Ramos (cell line): Measurements from ENCODE around the gene GTF2H2C.
"Not testable (repeated sequence)": the region's sequence is repeated elsewhere in the genome, so short reads cannot be mapped to it uniquely, and the experiment has no call there.

Experiments used
- in situ Hi-C: fragments of 300-500 bp; cut with MboI; formaldehyde crosslinking; loops from one replicate; pipeline ENCODE4 v1.14.3; 2022; ENCODE audit warnings: low sequenced_read_pairs; ENCODE audit not compliant: unreplicated experiment

Gene GTF2H2C

DNA sequence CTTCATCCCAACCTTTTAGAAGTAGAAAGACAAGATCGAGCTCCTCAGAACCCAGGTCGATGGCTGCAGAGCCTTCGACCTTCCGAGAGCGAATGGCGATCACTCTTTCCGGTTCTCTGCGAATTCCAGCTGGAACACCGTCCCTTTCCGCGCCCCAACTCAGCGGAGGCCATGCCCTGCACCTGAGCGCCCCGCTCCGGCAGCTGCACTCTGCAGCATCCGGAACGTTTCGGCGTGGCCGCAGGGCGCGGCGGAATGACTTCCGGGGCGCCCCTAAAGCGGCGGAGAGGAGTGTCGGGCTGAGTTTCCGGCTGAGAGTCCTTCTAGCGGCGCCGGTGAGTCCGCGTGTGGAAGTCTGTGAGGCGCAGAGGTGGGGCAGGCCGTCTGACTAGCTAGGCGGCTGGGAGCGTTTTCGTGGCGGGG is at the start of gene GTF2H2C:
Gene GTF2H2C, plus strand, starts transcription at position 284 of the 423 bp plus-strand sequence. CDS start 4,942 bp downstream, outside the sequence.
- in situ Hi-C loops: not testable (repeated sequence)

DNA sequence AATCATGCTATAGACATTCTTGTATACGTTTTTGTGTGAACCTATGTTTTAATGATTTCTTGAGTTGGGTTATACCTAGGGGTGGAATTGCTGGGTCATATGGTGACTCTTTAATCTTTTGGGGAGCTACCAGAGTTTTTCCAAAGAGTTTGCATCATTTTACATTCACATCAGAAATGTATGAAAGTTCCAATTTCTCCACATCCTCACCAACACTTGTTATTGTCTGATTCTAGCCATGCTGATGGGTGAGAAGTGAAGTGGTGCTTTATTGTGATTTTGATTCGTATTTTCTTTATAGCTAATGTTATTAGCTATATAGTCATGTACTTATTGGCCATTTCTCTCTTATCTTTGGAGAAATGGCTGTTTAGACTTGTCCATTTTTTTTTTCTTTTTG is 49.3 kb upstream of the GTF2H2C start:
- in situ Hi-C loops: loop anchor here (25.0 kb wide), 1 partner anchor 1502 kb away; no protein-coding TSS in a partner anchor

GRCh38 chr5:69512740-69513260 is 47.2 kb upstream of the GTF2H2C start:
- in situ Hi-C loops: loop anchor here (25.0 kb wide), 1 partner anchor 1500 kb away; no protein-coding TSS in a partner anchor

DNA sequence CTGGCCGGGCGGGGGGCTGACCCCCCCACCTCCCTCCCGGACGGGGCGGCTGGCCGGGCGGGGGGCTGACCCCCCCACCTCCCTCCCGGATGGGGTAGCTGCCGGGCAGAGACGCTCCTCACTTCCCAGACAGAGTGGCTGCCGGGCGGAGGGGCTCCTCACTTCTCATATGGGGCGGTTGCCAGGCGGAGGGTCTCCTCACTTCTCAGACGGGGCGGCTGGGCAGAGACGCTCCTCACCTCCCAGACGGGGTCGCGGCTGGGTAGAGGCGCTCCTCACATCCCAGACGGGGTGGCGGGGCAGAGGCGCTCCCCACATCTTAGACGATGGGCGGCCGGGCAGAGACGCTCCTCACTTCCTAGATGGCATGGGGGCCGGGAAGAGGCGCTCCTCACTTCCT is 44.4 kb upstream of the GTF2H2C start:
- in situ Hi-C loops: loop anchor here (25.0 kb wide), 1 partner anchor 1497 kb away; no protein-coding TSS in a partner anchor

DNA sequence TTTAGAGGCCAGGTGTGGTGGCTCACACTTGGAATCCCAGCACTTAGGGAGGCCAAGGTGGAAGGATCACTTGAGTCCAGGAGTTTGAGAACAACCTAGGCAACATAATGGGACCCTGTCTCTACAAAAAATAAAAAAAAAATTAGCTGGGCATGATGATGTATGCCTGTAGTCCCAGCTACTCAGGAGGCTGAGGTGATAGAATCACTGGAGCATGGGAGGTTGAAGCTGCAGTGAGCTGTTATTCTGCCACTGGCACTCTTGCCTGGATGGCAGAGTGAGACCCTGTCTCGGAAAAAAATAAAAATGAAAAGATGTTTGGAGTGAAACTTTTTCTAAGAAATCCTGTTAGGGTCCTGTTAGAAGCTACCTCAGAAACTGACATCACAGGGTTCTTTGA is 43.2 kb upstream of the GTF2H2C start:
- in situ Hi-C loops: loop anchor here (25.0 kb wide), 1 partner anchor 1496 kb away; no protein-coding TSS in a partner anchor

GRCh38 chr5:69517763-69518212 is 42.2 kb upstream of the GTF2H2C start:
- in situ Hi-C loops: loop anchor here (25.0 kb wide), 1 partner anchor 1495 kb away; no protein-coding TSS in a partner anchor

DNA sequence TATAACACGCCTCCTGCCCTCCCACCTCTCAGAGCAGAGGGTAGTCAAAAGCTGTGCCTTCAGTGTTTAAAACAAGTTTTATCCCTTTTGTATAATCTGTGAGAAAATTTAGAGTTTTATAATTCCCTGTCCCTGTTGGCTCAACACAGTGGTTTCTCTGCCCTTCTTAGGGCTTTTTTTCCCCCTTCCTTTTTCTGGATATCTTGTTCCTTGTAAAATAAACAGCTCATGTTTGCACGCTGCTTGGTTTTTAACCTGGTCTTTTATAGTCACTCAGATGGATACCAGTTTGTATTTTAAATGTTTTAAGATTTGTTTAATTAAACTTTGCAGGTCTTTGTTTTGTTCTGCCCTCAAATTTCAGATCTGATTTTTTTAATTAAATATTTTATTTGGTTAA is 40.7 kb upstream of the GTF2H2C start:
- in situ Hi-C loops: loop anchor here (25.0 kb wide), 1 partner anchor 1493 kb away; no protein-coding TSS in a partner anchor

DNA sequence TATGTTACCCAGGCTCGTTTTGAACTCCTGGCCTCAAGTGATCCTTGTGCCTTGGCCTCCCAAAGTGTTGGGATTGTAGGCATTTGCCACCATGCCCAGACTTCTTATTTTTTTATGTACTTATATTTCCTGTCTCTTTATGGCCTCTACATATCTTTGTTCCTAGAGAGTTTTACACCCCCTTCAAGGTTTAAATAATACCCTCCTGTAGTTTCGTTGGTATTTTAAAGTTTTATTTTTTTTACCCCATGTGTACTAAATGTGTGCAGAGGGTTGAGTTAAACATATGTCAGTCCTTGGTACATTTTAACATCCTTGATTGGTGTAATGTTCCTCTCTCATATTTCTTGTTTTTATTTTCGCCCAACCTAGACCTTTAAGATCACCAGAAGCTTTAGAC is 38.0 kb upstream of the GTF2H2C start:
- in situ Hi-C loops: loop anchor here (25.0 kb wide), 1 partner anchor 1490 kb away; no protein-coding TSS in a partner anchor

GRCh38 chr5:69525490-69525889 is 34.5 kb upstream of the GTF2H2C start:
- in situ Hi-C loops: no loop called here

DNA sequence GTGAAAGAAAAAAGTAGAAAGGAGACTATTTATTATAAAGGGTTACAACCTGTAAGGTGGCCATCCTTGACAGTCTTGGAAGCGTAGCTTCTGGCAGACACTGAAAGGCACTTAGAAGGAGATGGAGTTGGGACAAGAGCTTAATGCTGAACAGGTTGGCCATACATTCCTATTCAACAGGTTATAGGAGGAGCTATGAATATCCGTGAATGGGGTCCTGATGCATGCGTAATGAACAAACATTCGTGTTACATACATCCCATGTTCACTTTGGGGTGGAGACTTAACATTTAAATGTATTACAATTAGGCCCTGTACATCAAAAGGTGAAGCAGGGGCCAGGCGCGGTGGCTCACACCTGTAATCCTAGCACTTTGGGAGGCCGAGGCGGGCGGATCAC is 33.3 kb upstream of the GTF2H2C start:
- in situ Hi-C loops: no loop called here

- in situ Hi-C loops: no loop called here
These were observed 32.7 kb upstream of the GTF2H2C start for GRCh38 chr5:69527128-69527770.

GRCh38 chr5:69528035-69528434 is 32.0 kb upstream of the GTF2H2C start:
- in situ Hi-C loops: no loop called here

- in situ Hi-C loops: no loop called here
These were observed 31.4 kb upstream of the GTF2H2C start for GRCh38 chr5:69528609-69529008.

DNA sequence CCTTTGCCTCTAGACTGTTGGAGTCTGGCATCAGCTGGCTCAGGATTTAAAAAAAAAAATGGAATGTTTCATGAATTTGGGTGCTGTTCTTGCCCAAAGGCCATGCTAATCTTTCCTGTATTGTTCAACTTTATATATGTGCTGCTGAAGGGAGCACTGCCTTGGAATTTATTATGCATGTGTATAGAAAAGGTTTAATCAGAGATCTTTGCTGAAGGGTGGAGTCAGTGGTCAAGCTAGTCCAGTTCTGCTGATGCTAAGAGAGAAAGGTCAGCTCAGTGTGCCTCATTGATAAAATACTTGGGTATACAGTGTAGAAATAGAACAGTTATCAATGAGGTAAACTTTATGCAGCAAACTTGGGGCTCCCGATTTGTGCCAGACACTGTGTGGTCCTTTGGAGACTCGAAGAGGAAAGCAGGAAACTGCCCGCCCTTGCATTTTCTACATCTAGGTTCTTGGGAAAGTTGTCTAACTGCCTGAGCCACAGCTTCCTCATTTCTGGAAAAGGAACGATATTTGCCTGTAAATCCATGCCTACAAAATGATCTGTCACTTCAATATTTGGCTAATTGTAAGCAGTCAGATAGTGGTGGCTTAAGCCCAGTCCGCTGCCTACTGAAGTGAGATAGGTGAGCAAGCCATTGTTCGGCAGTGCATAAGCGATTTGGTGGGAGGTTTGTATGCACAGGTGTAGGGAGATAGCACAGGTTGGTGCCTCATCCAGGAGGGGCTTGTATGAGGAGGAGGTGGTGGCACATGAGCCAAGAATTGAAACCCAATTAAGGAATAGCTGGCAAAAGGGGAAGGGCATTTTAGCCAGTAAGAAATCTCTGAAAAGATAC is 29.2 kb upstream of the GTF2H2C start:
- in situ Hi-C loops: no loop called here

GRCh38 chr5:69531406-69531801 is 28.6 kb upstream of the GTF2H2C start:
- in situ Hi-C loops: no loop called here

DNA sequence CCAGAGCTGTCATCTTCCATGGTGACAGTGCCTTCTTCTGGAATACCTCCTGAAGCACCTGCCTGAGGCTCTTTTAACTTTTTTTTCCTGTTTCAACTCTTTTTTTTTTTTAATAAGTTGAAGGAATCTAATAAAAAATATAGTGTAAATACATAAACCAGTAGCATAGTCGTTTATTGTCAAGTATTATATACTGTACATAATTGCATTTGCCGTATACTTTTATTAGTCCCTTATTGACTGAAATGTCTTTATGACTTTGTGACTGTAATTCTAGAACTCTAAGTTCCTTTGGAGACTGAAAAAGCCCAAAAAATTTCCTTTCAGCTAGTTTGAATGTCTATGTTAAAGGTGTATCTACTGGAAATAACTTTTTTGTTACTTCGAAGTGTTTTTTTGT is 22.1 kb upstream of the GTF2H2C start:
- in situ Hi-C loops: not testable (repeated sequence)

- in situ Hi-C loops: not testable (repeated sequence)
These were observed 21.3 kb upstream of the GTF2H2C start for GRCh38 chr5:69538735-69539134.

GRCh38 chr5:69541347-69541746 is 18.6 kb upstream of the GTF2H2C start:
- in situ Hi-C loops: not testable (repeated sequence)

DNA sequence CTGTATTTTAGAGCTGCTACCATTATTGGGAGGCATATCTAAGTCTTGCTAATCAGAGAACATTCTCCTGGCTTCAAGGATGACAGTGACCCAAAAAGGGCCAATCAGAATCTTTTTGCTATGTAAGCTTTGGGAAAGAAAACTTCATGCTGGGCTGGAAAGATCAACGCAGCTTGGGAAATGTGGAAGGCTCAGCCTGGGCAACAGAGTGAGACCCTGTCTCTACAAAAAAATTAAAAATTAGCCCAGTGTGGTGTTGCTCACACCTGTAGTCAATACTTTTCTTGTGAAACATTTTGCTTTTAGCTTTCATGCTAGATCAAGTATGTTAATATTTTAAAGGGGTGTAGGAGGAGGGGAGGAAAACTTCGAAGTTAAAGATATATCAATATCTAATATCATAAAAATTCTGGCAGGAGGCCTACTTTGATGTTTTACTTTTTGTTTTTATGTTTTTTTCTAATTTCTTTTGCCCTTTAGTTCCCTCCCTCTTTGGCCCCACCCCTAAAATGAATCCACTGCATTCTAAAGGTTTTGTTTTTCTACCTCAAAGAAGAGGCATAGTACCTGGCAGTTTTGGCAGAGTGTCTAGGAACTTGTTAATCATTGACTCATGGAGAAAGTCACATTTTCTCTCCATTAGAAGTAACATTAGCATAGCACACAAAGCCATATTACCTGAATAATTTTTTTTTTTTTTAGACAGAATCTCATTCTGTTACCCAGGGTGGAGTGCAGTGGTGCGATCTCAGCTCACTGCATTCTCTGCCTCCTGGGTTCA is 17.0 kb upstream of the GTF2H2C start:
- in situ Hi-C loops: not testable (repeated sequence)

- in situ Hi-C loops: not testable (repeated sequence)
These were observed 15.4 kb upstream of the GTF2H2C start for GRCh38 chr5:69544602-69545001.
